GM23338 (cell line): Measurements from ENCODE around the gene TRPC3. TPM values are rescaled to one million over a fixed set of nuclear protein-coding genes. Genes with fewer than 3 reads are reported as not detected.

Experiments
- ATAC-seq: fragments of 200-7000 bp; cut with Tn5 transposase; 3 replicates; pipeline ENCODE4 v1.9.1; 2020
- DNase-seq: peaks from one replicate; pipeline ENCODE4 v3.0.0-alpha.2; 2015; ENCODE audit warnings: low spot score
- H2AFZ ChIP-seq: fragments of 200-600 bp; sonication (generic); 2 replicates; pipeline ENCODE4 v1.8.0; 2016; ENCODE audit warnings: antibody characterized with exemption, mild to moderate bottlenecking, moderate library complexity
- H3F3A ChIP-seq: fragments of 200-600 bp; sonication (generic); replicated peaks from 2 replicates; pipeline ENCODE4 v1.8.0; 2017; ENCODE audit warnings: antibody characterized with exemption, mixed run types, low read depth
- H3K27ac ChIP-seq: fragments of 200-600 bp; sonication (generic); 2 replicates; pipeline ENCODE4 v1.6.1; 2016; ENCODE audit warnings: low read depth
- H3K27me3 ChIP-seq: fragments of 200-600 bp; sonication (generic); 2 replicates; pipeline ENCODE4 v1.8.0; 2016; ENCODE audit warnings: mild to moderate bottlenecking, mixed run types, moderate library complexity; ENCODE audit not compliant: insufficient read depth
- H3K36me3 ChIP-seq: fragments of 200-600 bp; sonication (generic); 2 replicates; pipeline ENCODE4 v1.8.0; 2016; ENCODE audit warnings: mild to moderate bottlenecking; ENCODE audit not compliant: insufficient read depth
- H3K4me1 ChIP-seq: fragments of 200-600 bp; sonication (generic); 2 replicates; pipeline ENCODE4 v1.8.0; 2016; ENCODE audit warnings: mild to moderate bottlenecking, moderate library complexity; ENCODE audit not compliant: insufficient read depth
- H3K4me2 ChIP-seq: fragments of 200-600 bp; sonication (generic); 2 replicates; pipeline ENCODE4 v1.7.1; 2017; ENCODE audit warnings: mixed run types
- H3K4me3 ChIP-seq: fragments of 200-600 bp; sonication (generic); 2 replicates; pipeline ENCODE4 v1.6.1; 2016; ENCODE audit warnings: mixed run types
- H3K79me2 ChIP-seq: fragments of 200-600 bp; sonication (generic); replicated peaks from 2 replicates; pipeline ENCODE4 v1.8.0; 2017; ENCODE audit warnings: mild to moderate bottlenecking; ENCODE audit not compliant: insufficient read depth
- H3K9me2 ChIP-seq: fragments of 200-600 bp; sonication (generic); 2 replicates; pipeline ENCODE4 v1.8.0; 2017; ENCODE audit not compliant: insufficient read depth
- H4K20me1 ChIP-seq: fragments of 200-600 bp; sonication (generic); replicated peaks from 2 replicates; pipeline ENCODE4 v1.8.0; 2017; ENCODE audit warnings: mild to moderate bottlenecking; ENCODE audit not compliant: insufficient read depth
- H3K27ac Mint-ChIP-seq: 2 replicates; pipeline ENCODE4 v1.8.0; 2020; ENCODE audit warnings: inconsistent platforms, mild to moderate bottlenecking, moderate library complexity, mixed read lengths
- H3K27me3 Mint-ChIP-seq: 3 replicates; pipeline ENCODE4 v1.8.0; 2022; ENCODE audit warnings: low read depth, mild to moderate bottlenecking, moderate library complexity, mixed read lengths, inconsistent platforms; ENCODE audit not compliant: insufficient read depth, poor library complexity
- H3K36me3 Mint-ChIP-seq: 3 replicates; pipeline ENCODE4 v1.8.0; 2021; ENCODE audit warnings: low read depth, mild to moderate bottlenecking, inconsistent platforms, moderate library complexity, mixed read lengths
- H3K4me1 Mint-ChIP-seq: 3 replicates; pipeline ENCODE4 v1.8.0; 2020; ENCODE audit warnings: mild to moderate bottlenecking, inconsistent platforms, mixed read lengths
- H3K4me3 Mint-ChIP-seq: 3 replicates; pipeline ENCODE4 v1.8.0; 2021; ENCODE audit warnings: moderate library complexity, mild to moderate bottlenecking, inconsistent platforms, mixed read lengths
- H3K9me3 Mint-ChIP-seq: 3 replicates; pipeline ENCODE4 v1.8.0; 2020; ENCODE audit warnings: moderate library complexity, mild to moderate bottlenecking, inconsistent platforms, mixed read lengths
- CREB1 ChIP-seq: fragments of 250-450 bp; sonication (Bioruptor Pico); IDR thresholded peaks from 2 replicates; pipeline ENCODE4 v1.5.0; 2020; ENCODE audit warnings: low read depth, mild to moderate bottlenecking, moderate library complexity
- ETS1 ChIP-seq: IDR thresholded peaks from 2 replicates; pipeline ENCODE4 v1.6.1; 2016; ENCODE audit warnings: antibody characterized with exemption
- EZH2 ChIP-seq: fragments of 200-600 bp; sonication (generic); IDR thresholded peaks from one replicate; pipeline ENCODE4 v1.8.0; 2017; ENCODE audit warnings: antibody characterized with exemption, mild to moderate bottlenecking, low read depth; ENCODE audit not compliant: unreplicated experiment
- EZH2phosphoT487 ChIP-seq: fragments of 200-600 bp; sonication (generic); IDR thresholded peaks from one replicate; pipeline ENCODE4 v1.8.1; 2018; ENCODE audit warnings: antibody characterized with exemption; ENCODE audit not compliant: unreplicated experiment
- JUNB ChIP-seq: IDR thresholded peaks from one replicate; pipeline ENCODE4 v1.6.1; 2016; ENCODE audit warnings: antibody characterized with exemption; ENCODE audit not compliant: unreplicated experiment
- NANOG ChIP-seq: IDR thresholded peaks from 2 replicates; pipeline ENCODE4 v1.6.1; 2016; ENCODE audit warnings: antibody characterized with exemption, borderline replicate concordance
- POLR2AphosphoS5 ChIP-seq: IDR thresholded peaks from 2 replicates; pipeline ENCODE4 v1.6.1; 2016; ENCODE audit warnings: antibody characterized with exemption, low read depth
- REST ChIP-seq: IDR thresholded peaks from one replicate; pipeline ENCODE4 v1.6.1; 2018; ENCODE audit warnings: antibody characterized with exemption; ENCODE audit not compliant: unreplicated experiment
- STAT1 ChIP-seq: IDR thresholded peaks from one replicate; pipeline ENCODE4 v1.6.1; 2016; ENCODE audit warnings: antibody characterized with exemption; ENCODE audit not compliant: unreplicated experiment
- ZNF114 ChIP-seq: fragments of 250-450 bp; sonication (Bioruptor Pico); IDR thresholded peaks from 2 replicates; pipeline ENCODE4 v1.5.0; 2020; ENCODE audit warnings: mild to moderate bottlenecking, moderate library complexity
- ZNF331 ChIP-seq: fragments of 250-450 bp; sonication (Bioruptor Pico); IDR thresholded peaks from 2 replicates; pipeline ENCODE4 v1.5.0; 2020; ENCODE audit warnings: low read depth, mild to moderate bottlenecking, moderate library complexity
- polyA plus RNA-seq: library from polyadenylated mRNA; unstranded; fragments of >200 nt; fragmentation: Nextera tagmentation; extraction: Ambion mirVana; gene quantifications from 2 replicates; pipeline ENCODE4 v1.2.1, GENCODE V29; 2016
- total RNA-seq: library from RNA; depleted of rRNA; stranded (reverse); fragments of >200 nt; shearing (Covaris generic); gene quantifications from 2 replicates; pipeline ENCODE4 v1.2.3, GENCODE V29; 2014
- TF ChIP-seq, protein P1 (sequence below), 2 experiments: fragments of 200-600 bp in 1 of 2; sonication (generic) in 1 of 2; conservative IDR thresholded peaks; 2 replicates each; pipeline versions ENCODE4 v1.5.1 to v1.6.1; 2016 to 2017; ENCODE audit warnings: antibody characterized with exemption in 2 of 2, low read depth in 2 of 2, mild to moderate bottlenecking in 2 of 2, moderate library complexity in 1 of 2
- TF ChIP-seq, protein P2 (sequence below): fragments of 250-450 bp; sonication (Bioruptor Pico); IDR thresholded peaks from 2 replicates; pipeline ENCODE4 v1.5.0; 2020; ENCODE audit warnings: mild to moderate bottlenecking, moderate library complexity

Gene TRPC3
- total and polyA plus RNA-seq, 2 experiments from 2014 or later, result 0.44 to 1.0 TPM

GRCh38 chr4:121908346-121908745, 43.5 kb downstream of the TRPC3 start:
- no peak for DNase-seq
- Histone ChIP-seq H3K4me2 (no peak overlapping the region), H3K9me2 (no peaks in the 10 kb centered on the region), H3K36me3 (no peaks in the 10 kb centered on the region), H3K4me3 (no peak overlapping the region), H3K4me1 (no peaks in the 10 kb centered on the region), H4K20me1 (no peaks in the 10 kb centered on the region), H3K27me3 (no peaks in the 10 kb centered on the region), H2AFZ (no peak overlapping the region), H3K79me2 (no peaks in the 10 kb centered on the region), H3K27ac (no peak overlapping the region), H3F3A (no peaks in the 10 kb centered on the region)
- peaks cover 8% of the 10 kb centered on the region; the same call in 2 of the 3 replicates for H3K4me1 Mint-ChIP-seq
- H3K9me3 Mint-ChIP-seq, result no peaks in the 10 kb centered on the region
- no peaks in the 10 kb centered on the region for H3K27me3 Mint-ChIP-seq
- no peaks in the 10 kb centered on the region for H3K36me3 Mint-ChIP-seq
- H3K27ac Mint-ChIP-seq, result no peak overlapping the region
- ATAC-seq, result no peak
- TF ChIP-seq POLR2AphosphoS5 (no peak), ZNF114 (CRISPR knock-in tag) (no peak), EZH2 (no peak), CREB1 (CRISPR knock-in tag) (no peak), JUNB (no peak), REST (no peak), EZH2phosphoT487 (no peak), ETS1 (no peak), ZNF331 (CRISPR knock-in tag) (no peak), STAT1 (no peak), NANOG (no peak)
- TF ChIP-seq, protein P1, sequence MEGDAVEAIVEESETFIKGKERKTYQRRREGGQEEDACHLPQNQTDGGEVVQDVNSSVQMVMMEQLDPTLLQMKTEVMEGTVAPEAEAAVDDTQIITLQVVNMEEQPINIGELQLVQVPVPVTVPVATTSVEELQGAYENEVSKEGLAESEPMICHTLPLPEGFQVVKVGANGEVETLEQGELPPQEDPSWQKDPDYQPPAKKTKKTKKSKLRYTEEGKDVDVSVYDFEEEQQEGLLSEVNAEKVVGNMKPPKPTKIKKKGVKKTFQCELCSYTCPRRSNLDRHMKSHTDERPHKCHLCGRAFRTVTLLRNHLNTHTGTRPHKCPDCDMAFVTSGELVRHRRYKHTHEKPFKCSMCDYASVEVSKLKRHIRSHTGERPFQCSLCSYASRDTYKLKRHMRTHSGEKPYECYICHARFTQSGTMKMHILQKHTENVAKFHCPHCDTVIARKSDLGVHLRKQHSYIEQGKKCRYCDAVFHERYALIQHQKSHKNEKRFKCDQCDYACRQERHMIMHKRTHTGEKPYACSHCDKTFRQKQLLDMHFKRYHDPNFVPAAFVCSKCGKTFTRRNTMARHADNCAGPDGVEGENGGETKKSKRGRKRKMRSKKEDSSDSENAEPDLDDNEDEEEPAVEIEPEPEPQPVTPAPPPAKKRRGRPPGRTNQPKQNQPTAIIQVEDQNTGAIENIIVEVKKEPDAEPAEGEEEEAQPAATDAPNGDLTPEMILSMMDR (conservative IDR thresholded peaks at IDR 0.05; ENCODE audit: low read depth in 2 of 2), result no peak
- TF ChIP-seq, protein P2, sequence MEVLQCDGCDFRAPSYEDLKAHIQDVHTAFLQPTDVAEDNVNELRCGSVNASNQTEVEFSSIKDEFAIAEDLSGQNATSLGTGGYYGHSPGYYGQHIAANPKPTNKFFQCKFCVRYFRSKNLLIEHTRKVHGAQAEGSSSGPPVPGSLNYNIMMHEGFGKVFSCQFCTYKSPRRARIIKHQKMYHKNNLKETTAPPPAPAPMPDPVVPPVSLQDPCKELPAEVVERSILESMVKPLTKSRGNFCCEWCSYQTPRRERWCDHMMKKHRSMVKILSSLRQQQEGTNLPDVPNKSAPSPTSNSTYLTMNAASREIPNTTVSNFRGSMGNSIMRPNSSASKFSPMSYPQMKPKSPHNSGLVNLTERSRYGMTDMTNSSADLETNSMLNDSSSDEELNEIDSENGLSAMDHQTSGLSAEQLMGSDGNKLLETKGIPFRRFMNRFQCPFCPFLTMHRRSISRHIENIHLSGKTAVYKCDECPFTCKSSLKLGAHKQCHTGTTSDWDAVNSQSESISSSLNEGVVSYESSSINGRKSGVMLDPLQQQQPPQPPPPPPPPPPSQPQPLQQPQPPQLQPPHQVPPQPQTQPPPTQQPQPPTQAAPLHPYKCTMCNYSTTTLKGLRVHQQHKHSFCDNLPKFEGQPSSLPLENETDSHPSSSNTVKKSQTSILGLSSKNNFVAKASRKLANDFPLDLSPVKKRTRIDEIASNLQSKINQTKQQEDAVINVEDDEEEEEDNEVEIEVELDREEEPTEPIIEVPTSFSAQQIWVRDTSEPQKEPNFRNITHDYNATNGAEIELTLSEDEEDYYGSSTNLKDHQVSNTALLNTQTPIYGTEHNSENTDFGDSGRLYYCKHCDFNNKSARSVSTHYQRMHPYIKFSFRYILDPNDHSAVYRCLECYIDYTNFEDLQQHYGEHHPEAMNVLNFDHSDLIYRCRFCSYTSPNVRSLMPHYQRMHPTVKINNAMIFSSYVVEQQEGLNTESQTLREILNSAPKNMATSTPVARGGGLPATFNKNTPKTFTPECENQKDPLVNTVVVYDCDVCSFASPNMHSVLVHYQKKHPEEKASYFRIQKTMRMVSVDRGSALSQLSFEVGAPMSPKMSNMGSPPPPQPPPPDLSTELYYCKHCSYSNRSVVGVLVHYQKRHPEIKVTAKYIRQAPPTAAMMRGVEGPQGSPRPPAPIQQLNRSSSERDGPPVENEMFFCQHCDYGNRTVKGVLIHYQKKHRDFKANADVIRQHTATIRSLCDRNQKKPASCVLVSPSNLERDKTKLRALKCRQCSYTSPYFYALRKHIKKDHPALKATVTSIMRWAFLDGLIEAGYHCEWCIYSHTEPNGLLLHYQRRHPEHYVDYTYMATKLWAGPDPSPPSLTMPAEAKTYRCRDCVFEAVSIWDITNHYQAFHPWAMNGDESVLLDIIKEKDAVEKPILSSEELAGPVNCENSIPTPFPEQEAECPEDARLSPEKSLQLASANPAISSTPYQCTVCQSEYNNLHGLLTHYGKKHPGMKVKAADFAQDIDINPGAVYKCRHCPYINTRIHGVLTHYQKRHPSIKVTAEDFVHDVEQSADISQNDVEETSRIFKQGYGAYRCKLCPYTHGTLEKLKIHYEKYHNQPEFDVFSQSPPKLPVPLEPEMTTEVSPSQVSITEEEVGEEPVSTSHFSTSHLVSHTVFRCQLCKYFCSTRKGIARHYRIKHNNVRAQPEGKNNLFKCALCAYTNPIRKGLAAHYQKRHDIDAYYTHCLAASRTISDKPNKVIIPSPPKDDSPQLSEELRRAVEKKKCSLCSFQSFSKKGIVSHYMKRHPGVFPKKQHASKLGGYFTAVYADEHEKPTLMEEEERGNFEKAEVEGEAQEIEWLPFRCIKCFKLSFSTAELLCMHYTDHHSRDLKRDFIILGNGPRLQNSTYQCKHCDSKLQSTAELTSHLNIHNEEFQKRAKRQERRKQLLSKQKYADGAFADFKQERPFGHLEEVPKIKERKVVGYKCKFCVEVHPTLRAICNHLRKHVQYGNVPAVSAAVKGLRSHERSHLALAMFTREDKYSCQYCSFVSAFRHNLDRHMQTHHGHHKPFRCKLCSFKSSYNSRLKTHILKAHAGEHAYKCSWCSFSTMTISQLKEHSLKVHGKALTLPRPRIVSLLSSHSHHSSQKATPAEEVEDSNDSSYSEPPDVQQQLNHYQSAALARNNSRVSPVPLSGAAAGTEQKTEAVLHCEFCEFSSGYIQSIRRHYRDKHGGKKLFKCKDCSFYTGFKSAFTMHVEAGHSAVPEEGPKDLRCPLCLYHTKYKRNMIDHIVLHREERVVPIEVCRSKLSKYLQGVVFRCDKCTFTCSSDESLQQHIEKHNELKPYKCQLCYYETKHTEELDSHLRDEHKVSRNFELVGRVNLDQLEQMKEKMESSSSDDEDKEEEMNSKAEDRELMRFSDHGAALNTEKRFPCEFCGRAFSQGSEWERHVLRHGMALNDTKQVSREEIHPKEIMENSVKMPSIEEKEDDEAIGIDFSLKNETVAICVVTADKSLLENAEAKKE (CRISPR knock-in tag), result no peak
- no peak overlapping the region for H3K4me3 Mint-ChIP-seq
